Left cardiac atrium (tissue), 4 donors: ENCODE results near the gene DNAJC5. TPM values are rescaled to one million over a fixed set of nuclear protein-coding genes. Genes with fewer than 3 reads are reported as not detected.

Source experiments
- ATAC-seq, 2 donors: fragments of 200-7000 bp; cut with Tn5 transposase; one replicate each; pipeline ENCODE4 v1.9.1; 2020; ENCODE audit warnings: mild to moderate bottlenecking in 2 of 2, moderate library complexity in 2 of 2
- DNase-seq: peaks from one replicate; pipeline ENCODE4 v3.0.0-alpha.2; 2020
- intact Hi-C, 2 donors: fragments of 100-400 bp; cut with DNase I; formaldehyde crosslinking; loops; one replicate each; pipeline versions ENCODE4 v1.14.1 to v1.15.1; 2022 to 2023
- microRNA-seq, 2 donors: library from miRNA; unstranded; fragments of <30 nt; microRNA quantifications; one replicate each; pipeline ENCODE4 v1.2.0, GENCODE V29; 2020
- total RNA-seq, 2 donors: library from RNA; stranded (reverse); fragmentation: NEBNext Ultra II Directional; extraction: Animal tissue kit (Norgen Biotek cat#: 25700); gene quantifications; one replicate each; pipeline ENCODE4 v1.2.1, GENCODE V29; 2021
- donor health status: DM: no; HTN: yes; CAD: no.
- donor health status: DM: no; HTN: yes; CAD: no; lungs with severe emphysema.
- donor health status: DM: yes; HTN: yes; CAD: no.
- donor health status: Dilated cardiomyopathy.

Gene DNAJC5
- total RNA-seq, 2 donors from 2014 or later, result 41.9 to 53.4 TPM

DNA sequence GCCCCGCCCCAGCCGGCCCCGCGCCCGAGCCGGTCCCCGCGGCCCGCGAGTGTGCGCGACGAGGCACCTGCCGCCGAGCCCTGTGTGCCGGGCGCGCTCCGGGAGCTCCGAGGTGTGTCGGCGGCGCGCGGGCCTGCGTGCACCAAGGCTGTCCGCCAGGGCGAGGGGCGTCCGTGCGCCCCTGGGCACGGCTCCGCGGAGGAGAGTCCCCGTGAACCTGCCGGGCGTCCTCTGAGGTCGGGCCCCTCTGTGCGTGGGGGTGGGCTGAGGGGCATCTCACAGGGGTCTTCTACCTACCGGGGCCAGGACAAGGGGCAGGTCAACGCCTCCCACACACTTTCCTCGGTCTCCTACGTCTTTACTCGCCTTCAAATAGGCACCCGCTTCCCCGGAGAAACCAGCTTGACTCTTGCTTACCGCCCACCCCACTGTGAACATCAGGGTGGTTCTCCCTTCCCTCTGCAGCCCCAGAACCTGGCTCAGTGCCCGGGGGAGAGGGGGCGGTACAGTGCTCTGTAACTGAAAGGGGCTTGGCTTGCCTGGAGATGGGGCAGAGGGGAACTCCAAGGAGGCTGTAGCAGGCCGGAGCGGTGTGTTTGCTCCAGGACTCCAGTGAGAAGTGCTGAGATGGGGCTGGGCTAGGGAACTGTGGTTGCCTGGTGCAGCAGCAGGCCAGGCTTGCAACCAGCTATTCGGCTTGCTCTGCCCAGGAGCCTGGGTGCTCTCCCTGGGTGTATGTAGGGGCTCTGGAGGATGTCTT lies 84.8 kb downstream of the DNAJC5 start, which contains the start of gene SAMD10:
TSS of gene SAMD10 (minus strand) at position 86 of the 760 bp plus-strand sequence. CDS start 175 bp downstream, outside the sequence.
- ATAC-seq (peak; percentile 3 to 24), DNase-seq (peak; percentile 50)
- intact Hi-C loops, result loop anchor here in 1 of 2 donors (5.0 kb wide), 2 partner anchors 78 to 442 kb away; partner anchors contain the start of gene PTK6

DNA sequence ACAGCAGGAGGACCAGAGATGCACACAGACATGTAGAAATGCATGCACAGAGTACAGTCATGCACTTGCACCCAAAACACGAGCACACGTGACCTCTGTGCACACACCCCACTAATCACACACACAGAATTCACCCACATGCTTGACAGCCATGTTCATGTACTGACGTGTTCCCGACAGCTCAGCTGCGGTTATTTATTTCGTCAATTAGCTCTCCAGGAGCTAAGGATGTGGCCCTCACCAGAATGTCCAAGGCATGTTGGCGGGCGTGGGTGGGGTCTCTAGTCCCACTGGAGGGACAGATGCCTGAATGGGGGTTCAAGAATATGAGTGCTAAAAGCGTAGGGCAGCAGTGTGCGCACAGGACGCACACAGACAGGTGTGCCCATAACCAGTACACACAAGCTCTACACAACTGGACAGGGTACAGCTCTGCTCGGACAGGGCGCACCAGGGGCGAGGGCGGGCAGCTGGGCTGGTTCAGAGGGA lies 85.4 kb downstream of the DNAJC5 start:
- intact Hi-C loops, result loop anchor here in 1 of 2 donors (5.0 kb wide), 1 partner anchor 77 kb away; no protein-coding TSS in a partner anchor
- DNase-seq (peak; percentile 19), ATAC-seq (peak; percentile 0 to 33)

DNA sequence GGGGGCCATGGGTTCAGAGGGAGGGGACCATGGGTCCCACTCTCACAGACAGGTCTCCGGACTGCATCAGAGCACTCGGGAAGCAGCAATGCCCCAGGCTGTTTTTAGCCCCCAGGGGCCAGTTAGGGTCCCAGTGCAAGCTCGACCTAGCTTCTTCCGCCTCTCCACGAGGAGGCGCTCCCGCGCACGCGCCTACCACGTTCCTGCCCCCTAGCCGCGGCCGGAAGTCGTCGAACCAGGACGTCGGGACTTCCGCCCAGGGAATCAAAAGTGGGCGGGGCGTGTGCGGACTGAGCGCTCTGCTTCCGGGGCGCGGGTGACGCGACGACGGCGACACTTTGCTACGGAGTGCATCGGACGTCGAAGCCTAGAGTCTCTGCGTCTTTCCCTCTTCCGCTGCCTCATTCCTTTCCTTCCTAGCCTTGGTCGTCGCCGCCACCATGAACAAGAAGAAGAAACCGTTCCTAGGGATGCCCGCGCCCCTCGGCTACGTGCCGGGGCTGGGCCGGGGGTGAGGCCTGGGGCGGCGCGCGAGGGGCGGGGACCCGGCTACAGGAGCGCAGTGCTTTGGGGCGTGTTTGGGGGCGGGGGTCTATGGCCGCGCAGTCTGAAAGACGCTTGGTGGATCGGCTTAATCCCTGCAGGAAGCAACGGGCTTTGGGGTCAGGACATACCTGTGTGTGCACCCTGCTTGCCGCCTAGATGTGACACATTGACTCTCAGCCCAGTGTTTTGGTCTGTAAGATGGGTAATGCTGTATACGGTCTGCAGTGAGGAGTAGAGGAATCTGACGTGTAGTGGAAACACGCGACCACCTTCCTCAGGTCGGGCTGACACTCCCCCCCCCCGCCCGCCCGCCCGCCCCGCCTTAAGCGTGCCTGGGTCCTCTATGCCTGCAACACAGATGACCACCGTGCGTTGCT lies 86.1 kb downstream of the DNAJC5 start, which contains the start of gene PRPF6:
TSS of gene PRPF6 (plus strand) at position 327 of the 923 bp plus-strand sequence. CDS start at position 441, 114 bp downstream.
- peak; percentile 96 for DNase-seq
- intact Hi-C loops, result loop anchor here in 1 of 2 donors (5.0 kb wide), 1 partner anchor 76 kb away; no protein-coding TSS in a partner anchor

GRCh38 chr20:63982937-63983336 lies 88.0 kb downstream of the DNAJC5 start:
- intact Hi-C loops, result loop anchor here in 1 of 2 donors (5.0 kb wide), 1 partner anchor 74 kb away; no protein-coding TSS in a partner anchor
- ATAC-seq (no peak), DNase-seq (no peak)

More for the DNA sequence above, 86.1 kb downstream of the DNAJC5 start, which contains the start of gene PRPF6:
- peak; percentile 91 to 92 for ATAC-seq

Small RNA genes lying within 50 kb of the gene (microRNA-seq; reads per million reads assigned to microRNA genes)
- gene MIR1914 (0 reads per million in 2 donors), gene MIR647 (0 reads per million in 2 donors), gene MIR941-1 (0 reads per million in 2 donors), gene MIR941-2 (0 reads per million in 2 donors), gene MIR941-3 (0 reads per million in 2 donors), gene MIR941-4 (0 reads per million in 2 donors), gene MIR941-5 (0 reads per million in 2 donors)

Other genes with a start within 250 kb of the DNAJC5 start
- 1 to 10 TPM; 6.9 to 8.4 TPM for gene STMN3, start 241.7 kb upstream of the DNAJC5 start, total RNA-seq
- 10 to 100 TPM; 13.5 to 17.3 TPM for gene RTEL1, start 236.8 kb upstream of the DNAJC5 start, total RNA-seq
- 10 to 100 TPM in 1 of 2 donors, 1 to 10 TPM in 1; 1.4 to 10.1 TPM for gene TNFRSF6B, start 198.5 kb upstream of the DNAJC5 start, total RNA-seq
- 10 to 100 TPM; 36.8 to 44.9 TPM for gene ARFRP1, start 187.2 kb upstream of the DNAJC5 start, total RNA-seq
- gene ZGPAT, start 187.1 kb upstream of the DNAJC5 start, total RNA-seq, result 10 to 100 TPM; 16.4 to 18.6 TPM
- 1 to 10 TPM; 3.6 to 3.7 TPM for gene LIME1, start 158.5 kb upstream of the DNAJC5 start, total RNA-seq
- gene SLC2A4RG, start 155.3 kb upstream of the DNAJC5 start, total RNA-seq, result 10 to 100 TPM; 47.9 to 71.0 TPM
- gene ZBTB46, start 63.9 kb upstream of the DNAJC5 start, total RNA-seq, result 10 to 100 TPM; 12.7 to 17.0 TPM
- not detected for gene ABHD16B, start 33.6 kb upstream of the DNAJC5 start, total RNA-seq
- 10 to 100 TPM; 67.5 to 68.7 TPM for gene TPD52L2, start 29.9 kb upstream of the DNAJC5 start, total RNA-seq
- 10 to 100 TPM; 30.8 to 32.4 TPM for gene UCKL1, start 61.3 kb downstream of the DNAJC5 start, total RNA-seq
- gene ZNF512B, start 74.8 kb downstream of the DNAJC5 start, total RNA-seq, result 10 to 100 TPM; 11.7 to 14.5 TPM
- 1 to 10 TPM; 2.7 to 3.8 TPM for gene SAMD10, start 84.5 kb downstream of the DNAJC5 start, total RNA-seq
- 10 to 100 TPM; 38.8 to 43.9 TPM for gene PRPF6, start 86.0 kb downstream of the DNAJC5 start, total RNA-seq
- gene C20orf204, start 141.1 kb downstream of the DNAJC5 start, total RNA-seq, result 1 to 10 TPM in 1 of 2 donors, under 1 TPM in 1; 0.29 to 1.0 TPM
- 10 to 100 TPM; 39.4 to 83.4 TPM for gene SOX18, start 154.5 kb downstream of the DNAJC5 start, total RNA-seq
- 10 to 100 TPM; 44.7 to 46.4 TPM for gene TCEA2, start 168.1 kb downstream of the DNAJC5 start, total RNA-seq
- 1 to 10 TPM; 9.7 to 10.0 TPM for gene RGS19, start 184.4 kb downstream of the DNAJC5 start, total RNA-seq
- gene OPRL1, start 185.0 kb downstream of the DNAJC5 start, total RNA-seq, result under 1 TPM; 0.71 to 0.97 TPM
- under 1 TPM in 1 of 2 donors, not detected in 1; 0.41 TPM for gene LKAAEAR1, start 189.3 kb downstream of the DNAJC5 start, total RNA-seq
- not detected for gene NPBWR2, start 212.4 kb downstream of the DNAJC5 start, total RNA-seq